Suppressor macrophage treated with lipopolysaccharide for 4 hours (primary cell): ENCODE data around the gene CXorf51A.
"Not testable (repeated sequence)": the region's sequence is repeated elsewhere in the genome, so short reads cannot be mapped to it uniquely, and the experiment has no call there.

Source experiments
- DNase-seq: peaks from one replicate; pipeline ENCODE4 v3.0.0-alpha.2; 2020

Gene CXorf51A

GRCh38 chrX:146814644-146815043, at the start of gene CXorf51A:
CXorf51A (minus strand) TSS chrX:146814744; CDS start chrX:146814723, 21 bp downstream.
- not testable (repeated sequence) for DNase-seq

DNA sequence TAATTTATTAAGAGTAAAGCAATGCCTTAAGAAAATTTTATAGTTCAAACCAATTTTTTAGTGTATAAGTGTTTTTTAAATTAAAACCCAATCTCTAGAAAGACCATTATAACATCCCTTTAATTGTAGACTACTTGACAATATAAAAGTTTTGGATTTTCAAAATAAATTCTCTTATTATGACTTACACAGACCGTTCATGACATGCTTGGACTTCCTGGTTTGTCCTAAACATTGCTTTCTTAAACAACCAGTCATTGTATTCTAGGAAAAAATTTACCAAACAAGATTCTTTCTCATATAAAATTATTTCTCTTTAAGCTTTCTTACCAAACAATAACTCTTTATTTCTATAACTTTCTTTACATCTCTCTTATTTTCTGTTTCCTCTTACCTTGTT, 49.0 kb upstream of the CXorf51A start:
- DNase-seq, result no peak

DNA sequence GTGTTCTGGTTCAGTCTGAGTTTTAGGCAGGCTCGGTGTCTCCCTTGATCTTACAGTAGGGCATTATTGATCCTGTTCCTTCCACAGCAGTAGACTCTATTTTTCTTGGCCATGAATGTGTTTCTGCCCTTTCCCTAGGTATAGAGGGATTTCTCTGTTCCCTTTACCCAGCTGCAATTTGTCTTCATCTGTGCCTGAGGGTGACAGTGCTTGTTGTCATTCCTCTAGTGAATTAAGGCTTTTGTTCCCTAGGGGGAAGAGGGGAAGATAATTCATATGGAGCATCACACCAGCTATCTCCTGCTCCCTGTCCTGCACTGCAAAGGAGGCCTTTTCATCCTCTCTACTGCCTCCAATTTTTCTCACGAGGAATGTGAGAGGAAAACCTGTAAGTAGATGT, 39.7 kb upstream of the CXorf51A start:
- no peak for DNase-seq

DNA sequence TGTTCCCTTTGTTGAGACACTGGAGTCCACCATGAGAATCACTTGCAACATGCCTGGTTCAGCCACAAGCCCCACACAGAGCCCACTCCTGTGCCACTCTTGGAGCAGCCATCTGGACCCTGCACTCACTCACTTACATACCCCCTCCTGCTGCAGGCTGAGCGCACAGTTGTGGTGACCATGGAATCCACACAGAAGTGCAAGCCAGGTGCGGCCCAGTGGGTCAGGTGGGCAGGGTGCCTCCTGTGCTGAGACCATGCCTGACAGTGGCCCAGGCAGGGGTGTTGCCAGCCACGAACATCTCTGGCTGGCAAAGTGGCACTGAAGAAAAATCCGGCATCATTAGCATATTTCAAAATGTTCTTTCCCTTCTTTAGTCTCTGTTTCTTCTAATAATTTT, 17.4 kb upstream of the CXorf51A start:
- DNase-seq, result no peak

DNA sequence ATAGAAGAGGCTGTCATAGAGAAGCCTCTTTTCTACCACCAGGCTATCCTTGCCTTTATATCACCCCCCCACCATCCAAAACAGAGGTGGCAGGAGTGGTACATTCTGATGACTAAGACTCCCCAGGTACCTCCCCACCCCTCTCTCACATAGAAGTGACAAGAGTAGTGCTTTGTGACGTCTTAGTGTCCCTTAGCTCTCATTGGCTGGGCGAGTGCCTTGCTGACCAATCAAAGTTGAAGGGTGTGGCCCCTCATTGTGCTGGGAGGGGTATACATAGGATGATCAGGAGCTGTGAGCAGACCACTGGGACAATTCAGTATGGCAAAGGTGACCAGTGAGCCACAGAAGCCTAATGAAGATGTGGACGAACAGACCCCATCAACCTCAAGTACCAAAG, 5.1 kb downstream of the CXorf51A start, which contains the start of gene CXorf51B:
Gene CXorf51B, plus strand, starts transcription at position 301 of the 400 bp plus-strand sequence. Its CDS starts 21 bp downstream, at position 322.
- not testable (repeated sequence) for DNase-seq
